Measurements from ENCODE around the gene PAQR3.

DNA sequence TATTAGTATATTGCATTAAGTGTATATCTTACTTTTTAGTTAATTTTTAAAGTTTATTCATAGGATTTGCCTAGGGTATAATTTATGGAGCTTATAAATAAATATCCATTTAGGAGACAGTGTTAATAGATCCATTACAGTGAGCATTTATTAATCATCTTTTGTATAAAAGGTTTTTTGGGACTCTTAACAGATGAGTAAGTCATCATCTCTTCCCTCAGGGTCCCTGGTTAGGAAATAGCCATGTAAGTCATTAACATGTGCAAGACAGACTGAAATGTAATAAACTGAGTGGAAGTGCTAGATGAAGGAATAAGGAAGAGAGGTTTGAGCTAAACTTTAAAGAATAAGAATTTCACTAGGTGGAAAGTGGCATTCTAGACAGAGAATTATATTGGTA is 69.2 kb downstream of the PAQR3 start:
- TF ChIP-seq EZH2 (IDR thresholded peaks at IDR 0.05; ENCODE audit: insufficient read depth, poor library complexity, severe bottlenecking) (no peak), EZH2phosphoT487 (IDR thresholded peaks at IDR 0.05; ENCODE audit: insufficient read depth, low read depth) (no peak)

All from GM23248 (cell line).